Activated CD4-positive, alpha-beta memory T cell treated with anti-CD3 and anti-CD28 coated beads, Interleukin-2, amount 10 ng/mL, durations not matched to agents 7 days and 5 days (primary cell): ENCODE results near the gene CD96. TPM values are rescaled to one million over a fixed set of nuclear protein-coding genes. Genes with fewer than 3 reads are reported as not detected.
"Not testable (repeated sequence)": the region's sequence is repeated elsewhere in the genome, so short reads cannot be mapped to it uniquely, and the experiment has no call there.

ENCODE experiments used
- CTCF ChIA-PET: fragments of 350-600 bp; sonication (Branson Sonifier 250); formaldehyde crosslinking; loops from one replicate; lab custom pipeline; 2021; ENCODE audit warnings: antibody characterized with exemption, inconsistent platforms; lab: Charles Lee
- POLR2A ChIA-PET: fragments of 350-600 bp; sonication (Branson Sonifier 250); formaldehyde crosslinking; loops from one replicate; lab custom pipeline; 2021; ENCODE audit warnings: antibody characterized with exemption; lab: Charles Lee
- DNase-seq: peaks from one replicate; pipeline ENCODE4 v3.0.0-alpha.2; 2020
- H3K27ac Mint-ChIP-seq: one replicate; pipeline ENCODE4 v1.8.0; 2021; ENCODE audit warnings: mild to moderate bottlenecking, mixed read lengths
- H3K27me3 Mint-ChIP-seq: one replicate; pipeline ENCODE4 v1.8.0; 2021; ENCODE audit warnings: mixed read lengths
- H3K36me3 Mint-ChIP-seq: one replicate; pipeline ENCODE4 v1.8.0; 2021; ENCODE audit warnings: low read depth, mixed read lengths
- H3K4me1 Mint-ChIP-seq: one replicate; pipeline ENCODE4 v1.8.0; 2021; ENCODE audit warnings: mixed read lengths
- H3K4me3 Mint-ChIP-seq: one replicate; pipeline ENCODE4 v1.8.0; 2021; ENCODE audit warnings: mild to moderate bottlenecking, mixed read lengths
- H3K9me3 Mint-ChIP-seq: one replicate; pipeline ENCODE4 v1.8.0; 2021; ENCODE audit warnings: mixed read lengths
- total RNA-seq, 2 experiments: library from RNA; stranded (reverse); gene quantifications; one replicate each; pipeline ENCODE4 v1.2.3, GENCODE V29; 2021

Gene CD96
- total RNA-seq, 2 experiments from 2014 or later = 323 to 338 TPM

GRCh38 chr3:111538681-111539083 is 3.3 kb upstream of the CD96 start:
- DNase-seq = no peak
- H3K9me3 Mint-ChIP-seq = no peaks in the 10 kb centered on the region
- H3K36me3 Mint-ChIP-seq = peaks cover 18% of the 10 kb centered on the region
- no peaks in the 10 kb centered on the region for H3K27me3 Mint-ChIP-seq
- peak overlapping the region; percentile 82 for H3K27ac Mint-ChIP-seq
- POLR2A ChIA-PET = interaction anchor here (1.1 to 4.0 kb wide), 5 partner anchors 9 to 441 kb away, joined by 3 to 15 read pairs (median 6); no protein-coding TSS in a partner anchor
- CTCF ChIA-PET = interaction anchor here (0.6 to 2.0 kb wide), 9 partner anchors 9 to 1805 kb away, joined by 3 to 8 read pairs (median 3); no protein-coding TSS in a partner anchor
- peaks cover 45% of the 10 kb centered on the region for H3K4me1 Mint-ChIP-seq
- H3K4me3 Mint-ChIP-seq = peak overlapping the region; percentile 9

- ChIA-PET CTCF (interaction anchor here (0.7 to 2.0 kb wide), 12 partner anchors 8 to 1809 kb away, joined by 3 to 8 read pairs (median 3); no protein-coding TSS in a partner anchor), POLR2A (interaction anchor here (1.1 to 4.0 kb wide), 6 partner anchors 8 to 725 kb away, joined by 3 to 15 read pairs (median 5); no protein-coding TSS in a partner anchor)
- Mint-ChIP-seq H3K9me3 (no peaks in the 10 kb centered on the region), H3K4me1 (peaks cover 53% of the 10 kb centered on the region), H3K27me3 (no peaks in the 10 kb centered on the region), H3K27ac (peak overlapping the region; percentile 82), H3K36me3 (peaks cover 27% of the 10 kb centered on the region), H3K4me3 (peak overlapping the region; percentile 70)
- DNase-seq = peak; percentile 74
These were observed 2.4 kb upstream of the CD96 start for GRCh38 chr3:111539351-111540331.

DNA sequence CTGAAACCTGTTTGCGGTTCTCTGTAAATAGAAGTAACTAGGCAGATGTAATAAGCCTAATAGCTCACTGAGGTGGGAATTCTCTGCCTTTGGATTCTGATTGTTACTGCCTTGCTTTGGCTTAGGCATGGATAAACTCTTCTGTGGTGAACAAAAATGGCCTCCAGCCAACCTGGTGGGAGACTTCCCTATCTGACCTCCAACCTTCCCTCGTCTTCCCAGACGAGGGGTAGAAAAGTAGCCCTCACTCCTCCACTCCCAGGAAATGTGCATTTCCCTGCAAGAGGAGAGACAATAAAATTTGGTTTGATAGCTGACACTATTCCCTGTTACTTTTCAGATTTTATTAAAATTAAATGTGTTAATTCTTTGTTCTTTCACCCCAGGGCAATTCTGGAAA is 606 bp upstream of the CD96 start:
- DNase-seq = no peak
- ChIA-PET CTCF (interaction anchor here (0.5 to 1.2 kb wide), 5 partner anchors 76 to 461 kb away, joined by 3 to 4 read pairs (median 3); no protein-coding TSS in a partner anchor), POLR2A (interaction anchor here (0.5 to 4.0 kb wide), 9 partner anchors 30 to 727 kb away, joined by 3 to 15 read pairs (median 3); no protein-coding TSS in a partner anchor)
- peaks cover 67% of the 10 kb centered on the region for H3K4me1 Mint-ChIP-seq
- H3K4me3 Mint-ChIP-seq = no peak overlapping the region
- H3K27me3 Mint-ChIP-seq = no peaks in the 10 kb centered on the region
- H3K9me3 Mint-ChIP-seq = no peaks in the 10 kb centered on the region
- H3K27ac Mint-ChIP-seq = no peak overlapping the region
- peaks cover 45% of the 10 kb centered on the region for H3K36me3 Mint-ChIP-seq

- DNase-seq = no peak
- Mint-ChIP-seq H3K4me3 (no peak overlapping the region), H3K9me3 (no peaks in the 10 kb centered on the region), H3K27ac (no peak overlapping the region), H3K36me3 (peaks cover 50% of the 10 kb centered on the region), H3K27me3 (no peaks in the 10 kb centered on the region), H3K4me1 (peaks cover 68% of the 10 kb centered on the region)
- ChIA-PET POLR2A (interaction anchor here (0.8 to 7.2 kb wide), 12 partner anchors 8 to 1019 kb away, joined by 3 to 75 read pairs (median 6); partner anchors contain the start of genes ABHD10, ATG3, SLC35A5 and ZBED2), CTCF (interaction anchor here (0.6 to 2.4 kb wide), 5 partner anchors 35 to 148 kb away, joined by 3 to 14 read pairs (median 3); no protein-coding TSS in a partner anchor)
These were observed 759 bp downstream of the CD96 start for GRCh38 chr3:111542611-111543300.

DNA sequence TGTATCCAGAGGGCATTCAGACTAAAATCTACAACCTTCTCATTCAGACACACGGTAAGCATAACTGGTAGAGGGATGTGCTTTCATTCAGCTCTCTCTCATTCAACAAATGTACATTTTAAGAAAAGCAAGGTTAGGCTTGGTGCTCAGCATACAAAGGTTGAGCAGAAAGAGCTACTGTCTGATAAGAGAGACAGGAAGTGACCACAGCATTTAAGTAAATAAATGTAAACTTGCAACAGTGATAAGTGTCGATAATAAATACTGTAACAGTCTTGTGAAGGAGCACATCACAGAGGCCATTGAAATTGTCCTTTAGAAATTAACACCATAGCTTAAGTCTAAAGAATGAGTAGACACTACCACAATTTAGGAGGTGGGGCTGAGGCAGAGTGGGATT is 3.4 kb downstream of the CD96 start:
- ChIA-PET CTCF (interaction anchor here (0.9 to 5.0 kb wide), 3 partner anchors 33 to 121 kb away, joined by 6 to 18 read pairs (median 10); no protein-coding TSS in a partner anchor), POLR2A (interaction anchor here (0.9 to 7.2 kb wide), 12 partner anchors 23 to 433 kb away, joined by 3 to 75 read pairs (median 6); partner anchors contain the start of genes ABHD10 and ZBED2)
- H3K4me3 Mint-ChIP-seq = no peak overlapping the region

DNA sequence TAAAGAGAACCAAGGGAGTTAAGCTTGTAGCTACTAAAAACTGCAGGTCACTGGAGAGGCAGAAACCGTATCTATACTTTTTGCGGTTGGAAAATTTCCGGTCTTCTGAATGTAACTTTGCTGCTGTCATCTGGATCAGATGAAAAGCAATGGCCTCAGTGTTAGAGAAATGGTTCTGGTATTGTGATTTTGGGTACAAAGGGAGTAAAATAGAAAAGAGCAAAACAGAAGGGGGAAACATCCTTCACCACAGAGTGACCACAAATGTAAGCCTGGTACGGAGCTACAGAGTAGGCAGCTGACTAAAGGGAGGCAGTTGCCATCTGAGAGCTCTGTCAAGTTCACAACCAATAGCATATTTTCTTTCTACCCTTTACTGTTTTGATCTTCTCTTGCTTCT is 5.6 kb downstream of the CD96 start:
- H3K4me1 Mint-ChIP-seq = peaks cover 29% of the 10 kb centered on the region
- H3K9me3 Mint-ChIP-seq = no peaks in the 10 kb centered on the region
- no peak overlapping the region for H3K27ac Mint-ChIP-seq
- H3K4me3 Mint-ChIP-seq = no peak overlapping the region
- no peaks in the 10 kb centered on the region for H3K27me3 Mint-ChIP-seq
- DNase-seq = peak; percentile 63
- POLR2A ChIA-PET = interaction anchor here (0.6 to 7.2 kb wide), 19 partner anchors 9 to 1741 kb away, joined by 3 to 75 read pairs (median 4); partner anchors contain the start of genes ABHD10 and ZBED2
- CTCF ChIA-PET = interaction anchor here (1.0 to 5.0 kb wide), 9 partner anchors 9 to 733 kb away, joined by 3 to 18 read pairs (median 4); partner anchors contain the start of gene ZBED2
- peaks cover 39% of the 10 kb centered on the region for H3K36me3 Mint-ChIP-seq

More for the DNA sequence above, 3.4 kb downstream of the CD96 start:
- Mint-ChIP-seq H3K27ac (no peak overlapping the region), H3K4me1 (peaks cover 46% of the 10 kb centered on the region), H3K9me3 (no peaks in the 10 kb centered on the region), H3K27me3 (no peaks in the 10 kb centered on the region), H3K36me3 (peaks cover 46% of the 10 kb centered on the region)
- no peak for DNase-seq

GRCh38 chr3:111548092-111548491 is 6.1 kb downstream of the CD96 start:
- Mint-ChIP-seq H3K27me3 (no peaks in the 10 kb centered on the region), H3K9me3 (no peaks in the 10 kb centered on the region), H3K4me3 (no peak overlapping the region), H3K36me3 (peaks cover 38% of the 10 kb centered on the region), H3K27ac (no peak overlapping the region), H3K4me1 (peaks cover 30% of the 10 kb centered on the region)
- CTCF ChIA-PET = interaction anchor here (1.0 to 5.0 kb wide), 8 partner anchors 9 to 733 kb away, joined by 3 to 18 read pairs (median 5); partner anchors contain the start of gene ZBED2
- POLR2A ChIA-PET = interaction anchor here (0.6 to 7.2 kb wide), 17 partner anchors 9 to 1744 kb away, joined by 3 to 75 read pairs (median 4); partner anchors contain the start of genes ABHD10 and ZBED2
- DNase-seq = no peak

- H3K36me3 Mint-ChIP-seq = peaks cover 38% of the 10 kb centered on the region
- POLR2A ChIA-PET = interaction anchor here (0.7 to 7.2 kb wide), 8 partner anchors 15 to 1744 kb away, joined by 3 to 75 read pairs (median 6); partner anchors contain the start of gene ABHD10
- H3K4me1 Mint-ChIP-seq = peaks cover 31% of the 10 kb centered on the region
- no peak overlapping the region for H3K4me3 Mint-ChIP-seq
- H3K9me3 Mint-ChIP-seq = no peaks in the 10 kb centered on the region
- CTCF ChIA-PET = interaction anchor here (1.2 to 2.4 kb wide), 4 partner anchors 29 to 734 kb away, joined by 4 to 9 read pairs (median 7); no protein-coding TSS in a partner anchor
- no peak for DNase-seq
- H3K27ac Mint-ChIP-seq = no peak overlapping the region
- H3K27me3 Mint-ChIP-seq = no peaks in the 10 kb centered on the region
These were observed 6.8 kb downstream of the CD96 start for GRCh38 chr3:111548756-111549155.

GRCh38 chr3:111561902-111562301 is 19.9 kb downstream of the CD96 start:
- DNase-seq, H3K27me3 Mint-ChIP-seq, H3K27ac Mint-ChIP-seq, H3K4me3 Mint-ChIP-seq, H3K9me3 Mint-ChIP-seq, POLR2A ChIA-PET, CTCF ChIA-PET: not testable (repeated sequence)
- Mint-ChIP-seq H3K4me1 (peaks cover 27% of the 10 kb centered on the region), H3K36me3 (peaks cover 30% of the 10 kb centered on the region)

GRCh38 chr3:111566844-111567243 is 24.8 kb downstream of the CD96 start:
- no peak overlapping the region for H3K4me3 Mint-ChIP-seq
- no peak for DNase-seq
- CTCF ChIA-PET = no interaction called here

DNA sequence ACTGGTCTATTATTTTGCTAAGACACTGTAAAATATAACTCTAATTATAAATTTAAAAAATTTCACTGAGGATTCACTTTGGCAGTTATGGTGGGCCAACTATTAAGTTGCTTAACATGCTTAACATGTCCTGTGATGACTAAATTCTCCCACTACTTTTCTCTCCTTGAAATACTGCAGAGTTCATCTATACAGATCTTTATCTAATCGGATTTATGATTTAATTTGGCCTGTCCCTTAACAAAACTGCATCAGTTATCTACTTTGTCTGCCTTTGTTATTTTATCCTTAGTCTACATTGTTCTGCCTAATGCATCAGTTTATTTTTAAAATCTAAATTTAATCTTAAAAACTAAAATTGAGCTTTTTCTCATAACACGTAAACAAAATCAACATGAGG is 26.4 kb downstream of the CD96 start:
- H3K36me3 Mint-ChIP-seq = peaks cover 74% of the 10 kb centered on the region
- H3K9me3 Mint-ChIP-seq = no peaks in the 10 kb centered on the region
- no peaks in the 10 kb centered on the region for H3K27me3 Mint-ChIP-seq
- H3K27ac Mint-ChIP-seq = no peak overlapping the region
- ChIA-PET CTCF (interaction anchor here (1.3 kb wide), 1 partner anchor 421 kb away, joined by 3 read pairs; no protein-coding TSS in a partner anchor), POLR2A (interaction anchor here (1.0 kb wide), 1 partner anchor 23 kb away, joined by 3 read pairs; no protein-coding TSS in a partner anchor)
- no peak for DNase-seq
- H3K4me1 Mint-ChIP-seq = peaks cover 49% of the 10 kb centered on the region
- no peak overlapping the region for H3K4me3 Mint-ChIP-seq

More at GRCh38 chr3:111566844-111567243, 24.8 kb downstream of the CD96 start:
- Mint-ChIP-seq H3K27me3 (no peaks in the 10 kb centered on the region), H3K9me3 (no peaks in the 10 kb centered on the region), H3K27ac (no peak overlapping the region), H3K4me1 (peaks cover 50% of the 10 kb centered on the region), H3K36me3 (peaks cover 73% of the 10 kb centered on the region)
- POLR2A ChIA-PET = no interaction called here
